EL (cell line): ENCODE measurements around the gene IL17RC.
"Not testable (repeated sequence)": the region's sequence is repeated elsewhere in the genome, so short reads cannot be mapped to it uniquely, and the experiment has no call there.

Experiments
- DNase-seq: peaks from one replicate; pipeline ENCODE4 v3.0.0-alpha.2; 2016

Gene IL17RC

GRCh38 chr3:9916346-9916733 is 558 bp upstream of the IL17RC start:
- DNase-seq = peak; percentile 54

- DNase-seq = no peak
These were observed 922 bp downstream of the IL17RC start for GRCh38 chr3:9917820-9918219.

GRCh38 chr3:9918261-9919038 is 1.6 kb downstream of the IL17RC start:
- DNase-seq = no peak

GRCh38 chr3:9928158-9928557 is 11.3 kb downstream of the IL17RC start:
- no peak for DNase-seq

GRCh38 chr3:9930804-9931418 is 14.0 kb downstream of the IL17RC start:
- DNase-seq = no peak

GRCh38 chr3:9932535-9932842 is 15.6 kb downstream of the IL17RC start:
- DNase-seq = no peak

- peak; percentile 80 for DNase-seq
These were observed 16.1 kb downstream of the IL17RC start for GRCh38 chr3:9932843-9933560.

GRCh38 chr3:9933561-9934234 is 16.8 kb downstream of the IL17RC start, which contains the start of gene CRELD1:
Gene CRELD1, plus strand, starts transcription at chr3:9933834. Its CDS starts 605 bp downstream, at chr3:9934439.
- peak; percentile 88 for DNase-seq

GRCh38 chr3:9934235-9934621 is 17.3 kb downstream of the IL17RC start:
- no peak for DNase-seq

GRCh38 chr3:9934993-9935392 is 18.1 kb downstream of the IL17RC start:
- DNase-seq = no peak

GRCh38 chr3:9935966-9936510 is 19.1 kb downstream of the IL17RC start:
- no peak for DNase-seq

GRCh38 chr3:9937486-9938238 is 20.8 kb downstream of the IL17RC start:
- DNase-seq = no peak

GRCh38 chr3:9938966-9939365 is 22.1 kb downstream of the IL17RC start:
- no peak for DNase-seq

GRCh38 chr3:9939906-9940305 is 23.0 kb downstream of the IL17RC start:
- not testable (repeated sequence) for DNase-seq

- DNase-seq = no peak
These were observed 23.8 kb downstream of the IL17RC start for GRCh38 chr3:9940746-9941145.

- no peak for DNase-seq
These were observed 25.3 kb downstream of the IL17RC start for GRCh38 chr3:9942164-9942563.

- DNase-seq = no peak
These were observed 26.2 kb downstream of the IL17RC start for GRCh38 chr3:9942934-9943690.

- DNase-seq = no peak
These were observed 27.4 kb downstream of the IL17RC start for GRCh38 chr3:9944271-9944670.

GRCh38 chr3:9945358-9945757 is 28.5 kb downstream of the IL17RC start:
- DNase-seq = no peak

- peak; percentile 92 for DNase-seq
These were observed 29.5 kb downstream of the IL17RC start for GRCh38 chr3:9946112-9947024.
